ENCODE results near the gene TAF6L.
"Not testable (repeated sequence)": the region's sequence is repeated elsewhere in the genome, so short reads cannot be mapped to it uniquely, and the experiment has no call there.

Gene TAF6L

GRCh38 chr11:62805076-62805892, 34.1 kb downstream of the TAF6L start, which contains the start of gene NXF1:
NXF1 (minus strand) TSS chr11:62805440; CDS start chr11:62805356, 84 bp downstream.
- DNase-seq (ENCODE audit: low read depth) = no peak

GRCh38 chr11:62805961-62806441, 34.8 kb downstream of the TAF6L start:
- DNase-seq (ENCODE audit: low read depth) = no peak

- no peak for DNase-seq (ENCODE audit: low read depth)
Observed at GRCh38 chr11:62806611-62807121, 35.5 kb downstream of the TAF6L start.

- no peak for DNase-seq (ENCODE audit: low read depth)
Observed at GRCh38 chr11:62810748-62811147, 39.6 kb downstream of the TAF6L start.

- no peak for DNase-seq (ENCODE audit: low read depth)
Observed at GRCh38 chr11:62811659-62812058, 40.5 kb downstream of the TAF6L start.

- no peak for DNase-seq (ENCODE audit: low read depth)
Observed at GRCh38 chr11:62816557-62816956, 45.4 kb downstream of the TAF6L start.

GRCh38 chr11:62817129-62817528, 45.9 kb downstream of the TAF6L start:
- DNase-seq (ENCODE audit: low read depth) = no peak

- no peak for DNase-seq (ENCODE audit: low read depth)
Observed at GRCh38 chr11:62823677-62824076, 52.5 kb downstream of the TAF6L start.

GRCh38 chr11:62828130-62828529, 56.9 kb downstream of the TAF6L start:
- not testable (repeated sequence) for DNase-seq (ENCODE audit: low read depth)

- no peak for DNase-seq (ENCODE audit: low read depth)
Observed at GRCh38 chr11:62830904-62831519, 59.8 kb downstream of the TAF6L start.

- peak; percentile 87 for DNase-seq (ENCODE audit: low read depth)
Observed at GRCh38 chr11:62831520-62832335, 60.5 kb downstream of the TAF6L start, which contains the start of gene STX5. STX5 (minus strand) TSS chr11:62832051; CDS start chr11:62831243, 808 bp downstream.

GRCh38 chr11:62832336-62833234, 61.4 kb downstream of the TAF6L start, which contains the start of gene TEX54:
TEX54 (minus strand) TSS chr11:62832841.
- DNase-seq (ENCODE audit: low read depth) = no peak

- DNase-seq (ENCODE audit: low read depth) = no peak
Observed at GRCh38 chr11:62835336-62835735, 64.1 kb downstream of the TAF6L start.
